HCT116 (cell line): ENCODE results near the gene SECISBP2. TPM values are rescaled to one million over a fixed set of nuclear protein-coding genes. Genes with fewer than 3 reads are reported as not detected.

ENCODE experiments used
- ATAC-seq: fragments of 200-7000 bp; cut with Tn5 transposase; 2 replicates; pipeline ENCODE4 v1.9.1; 2020; ENCODE audit warnings: mild to moderate bottlenecking, moderate library complexity
- BruUV-seq: library from RNA; stranded (reverse); fragments of 400-500 nt; replicated peaks from 2 replicates; lab custom pipeline; 2021; lab: Mats Ljungman, UMichigan
- CTCF ChIA-PET: fragments of 300-600 bp; sonication (Branson Sonifier 250); formaldehyde crosslinking; loops from one replicate; lab custom pipeline; 2021; ENCODE audit warnings: antibody characterized with exemption; lab: Charles Lee
- POLR2A ChIA-PET: fragments of 300-600, 350-600 bp; sonication (Branson Sonifier 250); formaldehyde crosslinking; loops from one replicate; lab custom pipeline; 2021; ENCODE audit warnings: antibody characterized with exemption; lab: Charles Lee
- RAD21 ChIA-PET, 2 experiments: fragments of 300-600 bp; sonication (Branson Sonifier 250); formaldehyde crosslinking; loops; one replicate each; lab custom pipeline; 2023; ENCODE audit warnings: low total read pairs in 2 of 2; ENCODE audit not compliant: uncharacterized antibody in 2 of 2, unreplicated experiment in 2 of 2, low non-redundant PET in 1 of 2; lab: Charles Lee
- DNase-seq: peaks from one replicate; pipeline ENCODE4 v3.0.0-alpha.2; 2010; ENCODE audit warnings: low read depth, low spot score
- H2AFZ ChIP-seq: fragments of 200-600 bp; shearing (Covaris generic), sonication (generic); 2 replicates; pipeline ENCODE4 v1.6.1; 2017; ENCODE audit warnings: low read depth, mixed run types, mixed read lengths, antibody characterized with exemption, low read length; ENCODE audit not compliant: poor library complexity, severe bottlenecking
- H3K27ac ChIP-seq: 2 replicates; pipeline ENCODE4 v1.5.1; 2012; ENCODE audit warnings: low read depth, low read length
- H3K27me3 ChIP-seq: fragments of 200-600 bp; sonication (generic); 2 replicates; pipeline ENCODE4 v1.6.1; 2016; ENCODE audit warnings: mixed run types, low read length, mixed read lengths; ENCODE audit not compliant: insufficient read depth
- H3K36me3 ChIP-seq, 2 experiments: fragments of 200-500 bp in 1 of 2; fragments of 200-600 bp in 1 of 2; sonication (Bioruptor generic) in 1 of 2; sonication (generic) in 1 of 2; 2 replicates each; pipeline versions ENCODE4 v1.5.1 to v1.6.1; 2014 to 2016; ENCODE audit warnings: low read length in 2 of 2, inconsistent platforms in 1 of 2, mixed read lengths in 1 of 2, mixed run types in 1 of 2; ENCODE audit not compliant: insufficient read depth in 2 of 2, control insufficient read depth in 1 of 2
- H3K4me1 ChIP-seq, 2 experiments: fragments of 200-600 bp in 1 of 2; sonication (generic) in 1 of 2; 2 replicates each; pipeline versions ENCODE4 v1.5.1 to v1.6.1; 2012 to 2017; ENCODE audit warnings: low read length in 2 of 2, inconsistent platforms in 1 of 2, mild to moderate bottlenecking in 1 of 2, mixed read lengths in 1 of 2, mixed run types in 1 of 2, moderate library complexity in 1 of 2; ENCODE audit not compliant: insufficient read depth in 2 of 2, control insufficient read depth in 1 of 2
- H3K4me2 ChIP-seq: fragments of 200-600 bp; sonication (generic); 2 replicates; pipeline ENCODE4 v1.6.1; 2017; ENCODE audit warnings: mixed run types, low read length, mixed read lengths
- H3K4me3 ChIP-seq, 2 experiments: fragments of 200-600 bp in 1 of 2; sonication (generic) in 1 of 2; replicated peaks in 1 of 2; 2 replicates each; pipeline ENCODE4 v1.5.1; 2011 to 2016; ENCODE audit warnings: low read length in 2 of 2, control low read depth in 1 of 2, low read depth in 1 of 2, mild to moderate bottlenecking in 1 of 2, mixed read lengths in 1 of 2, mixed run types in 1 of 2
- H3K79me2 ChIP-seq: fragments of 200-600 bp; sonication (generic); 2 replicates; pipeline ENCODE4 v1.6.1; 2017; ENCODE audit warnings: mild to moderate bottlenecking, mixed run types, low read length, moderate library complexity, mixed read lengths; ENCODE audit not compliant: insufficient read depth
- H3K9ac ChIP-seq: fragments of 200-600 bp; sonication (generic); 2 replicates; pipeline ENCODE4 v1.6.1; 2016; ENCODE audit warnings: low read length, mixed read lengths
- H3K9me2 ChIP-seq: fragments of 200-600 bp; sonication (generic), shearing (Covaris generic); 2 replicates; pipeline ENCODE4 v1.6.1; 2017; ENCODE audit warnings: mixed run types, mild to moderate bottlenecking, moderate library complexity; ENCODE audit not compliant: insufficient read depth
- H3K9me3 ChIP-seq, 2 experiments: fragments of 200-500 bp in 1 of 2; fragments of 200-600 bp in 1 of 2; sonication (Bioruptor generic) in 1 of 2; sonication (generic) in 1 of 2; 2 replicates each; pipeline ENCODE4 v1.6.1; 2014 to 2017; ENCODE audit warnings: low read length in 2 of 2, mixed read lengths in 2 of 2, inconsistent platforms in 1 of 2, low read depth in 1 of 2, mild to moderate bottlenecking in 1 of 2, mixed run types in 1 of 2, moderate library complexity in 1 of 2; ENCODE audit not compliant: control insufficient read depth in 1 of 2, insufficient read depth in 1 of 2
- H4K20me1 ChIP-seq: fragments of 200-600 bp; sonication (generic), shearing (Covaris generic); 2 replicates; pipeline ENCODE4 v1.6.1; 2017; ENCODE audit warnings: mixed run types, mild to moderate bottlenecking, moderate library complexity; ENCODE audit not compliant: insufficient read depth
- ATF3 ChIP-seq: IDR thresholded peaks from 2 replicates; pipeline ENCODE4 v1.6.1; 2012
- CEBPB ChIP-seq: IDR thresholded peaks from 2 replicates; pipeline ENCODE4 v1.6.1; 2012; ENCODE audit warnings: low read depth
- EZH2 ChIP-seq: fragments of 200-600 bp; sonication (generic); IDR thresholded peaks from 2 replicates; pipeline ENCODE4 v1.6.1; 2017; ENCODE audit warnings: antibody characterized with exemption, mixed run types
- JUND ChIP-seq: IDR thresholded peaks from 2 replicates; pipeline ENCODE4 v1.6.1; 2012
- POLR2A ChIP-seq: IDR thresholded peaks from 2 replicates; pipeline ENCODE4 v1.7.0; 2011; ENCODE audit warnings: borderline replicate concordance; ENCODE audit not compliant: insufficient read depth, insufficient read length; ENCODE audit errors: extremely low read depth
- POLR2AphosphoS5 ChIP-seq: IDR thresholded peaks from 2 replicates; pipeline ENCODE4 v1.6.1; 2011; ENCODE audit warnings: mild to moderate bottlenecking, low read depth, low read length, moderate library complexity
- SIN3A ChIP-seq: IDR thresholded peaks from 2 replicates; pipeline ENCODE4 v1.6.1; 2012; ENCODE audit warnings: low read depth
- TCF7L2 ChIP-seq: IDR thresholded peaks from 2 replicates; pipeline ENCODE4 v1.7.0; 2011; ENCODE audit warnings: borderline replicate concordance, inconsistent platforms; ENCODE audit not compliant: insufficient read depth, insufficient read length; ENCODE audit errors: extremely low read depth
- YY1 ChIP-seq: IDR thresholded peaks from 2 replicates; pipeline ENCODE4 v1.6.1; 2011; ENCODE audit warnings: low read length, low read depth, moderate library complexity, mild to moderate bottlenecking; ENCODE audit not compliant: insufficient replicate concordance; ENCODE audit errors: extremely low read depth
- ZBTB33 ChIP-seq: IDR thresholded peaks from 2 replicates; pipeline ENCODE4 v1.6.1; 2011; ENCODE audit warnings: mild to moderate bottlenecking, low read length, moderate library complexity; ENCODE audit not compliant: insufficient replicate concordance; ENCODE audit errors: extremely low read depth
- ZNF274 ChIP-seq: fragments of 200-500 bp; sonication (Bioruptor generic); IDR thresholded peaks from 2 replicates; pipeline ENCODE4 v1.6.1; 2014; ENCODE audit warnings: mild to moderate bottlenecking, low read depth, low read length, inconsistent platforms
- intact Hi-C: fragments of 100-400 bp; cut with micrococcal nuclease; formaldehyde crosslinking; loops from 2 replicates; pipeline ENCODE4 v1.10.0; 2022
- total RNA-seq: library from RNA; stranded (reverse); gene quantifications from one replicate; pipeline ENCODE4 v1.2.1, GENCODE V29; 2021; ENCODE audit not compliant: unreplicated experiment

SECISBP2 gene
- total RNA-seq, 1 experiment from 2014 or later = 41.6 TPM

- H3K4me2 ChIP-seq = no peak overlapping the region
- no peak overlapping the region for H2AFZ ChIP-seq
- no peak for ATAC-seq
- H3K4me3 ChIP-seq = no peak overlapping the region
- no TSS peak for BruUV-seq
- CTCF ChIA-PET = no interaction called here
- H3K36me3 ChIP-seq = peaks cover 30 to 37% of the 10 kb centered on the region in 2 experiments
- no peak for DNase-seq
- POLR2A ChIA-PET = no interaction called here
- no peaks in the 10 kb centered on the region for H4K20me1 ChIP-seq
- TF ChIP-seq TCF7L2 = no peak
- no peak for TF ChIP-seq POLR2AphosphoS5
- RAD21 ChIA-PET = no interaction called here
- H3K9me3 ChIP-seq = no peaks in the 10 kb centered on the region
- H3K79me2 ChIP-seq = no peaks in the 10 kb centered on the region
- H3K9me2 ChIP-seq = no peaks in the 10 kb centered on the region
- no peaks in the 10 kb centered on the region for H3K27me3 ChIP-seq
- intact Hi-C loops = no loop called here
- H3K9ac ChIP-seq = no peak overlapping the region
- H3K27ac ChIP-seq = no peak overlapping the region
- H3K4me1 ChIP-seq = no peaks in the 10 kb centered on the region
Measured at GRCh38 chr9:89356782-89357181, 38.5 kb downstream of the SECISBP2 start.

GRCh38 chr9:89357331-89358197, 39.3 kb downstream of the SECISBP2 start:
- CTCF ChIA-PET = no interaction called here
- TF ChIP-seq ZNF274 (no peak), POLR2A (no peak), CEBPB (no peak), ZBTB33 (no peak), JUND (no peak), YY1 (no peak), SIN3A (no peak), EZH2 (no peak), ATF3 (no peak)
- Histone ChIP-seq H3K4me2 (no peak overlapping the region), H3K4me3 (no peak overlapping the region), H4K20me1 (no peaks in the 10 kb centered on the region), H3K36me3 (peaks cover 30 to 37% of the 10 kb centered on the region in 2 experiments), H2AFZ (no peak overlapping the region), H3K27ac (no peak overlapping the region), H3K9me3 (no peaks in the 10 kb centered on the region), H3K4me1 (no peaks in the 10 kb centered on the region), H3K27me3 (no peaks in the 10 kb centered on the region), H3K9me2 (no peaks in the 10 kb centered on the region), H3K9ac (no peak overlapping the region), H3K79me2 (no peaks in the 10 kb centered on the region)
- no TSS peak for BruUV-seq
- intact Hi-C loops = no loop called here
- ATAC-seq (no peak), DNase-seq (no peak)
- RAD21 ChIA-PET = no interaction called here
- POLR2A ChIA-PET = no interaction called here
